Tibial nerve (tissue), 4 donors: ENCODE data around the gene LSM5. TPM values are rescaled to one million over a fixed set of nuclear protein-coding genes. Genes with fewer than 3 reads are reported as not detected.

Experiments used
- DNase-seq, 2 donors: peaks; one replicate each; pipeline ENCODE4 v3.0.0-alpha.2; 2019; ENCODE audit warnings: low spot score in 2 of 2
- H3K27ac ChIP-seq, 4 donors: fragments of 200-600 bp; sonication (generic) in 3 of 4; one replicate each; pipeline ENCODE4 v1.5.1; 2017 to 2019; ENCODE audit warnings: mild to moderate bottlenecking in 1 of 4
- H3K27me3 ChIP-seq, 2 donors: fragments of 200-600 bp; sonication (generic) in 1 of 2; one replicate each; pipeline versions ENCODE4 v1.5.1 to v1.6.0; 2017 to 2019
- H3K36me3 ChIP-seq, 3 donors: fragments of 200-600 bp; sonication (generic); one replicate each; pipeline ENCODE4 v1.5.1; 2018 to 2019
- H3K4me1 ChIP-seq, 4 donors: fragments of 200-600 bp; sonication (generic) in 3 of 4; one replicate each; pipeline ENCODE4 v1.5.1; 2017 to 2019
- H3K4me3 ChIP-seq, 4 donors: fragments of 200-600 bp; sonication (generic) in 3 of 4; one replicate each; pipeline ENCODE4 v1.5.1; 2017 to 2019; ENCODE audit warnings: mild to moderate bottlenecking in 1 of 4, moderate library complexity in 1 of 4
- H3K9me3 ChIP-seq, 4 donors: fragments of 200-600 bp; sonication (generic) in 3 of 4; one replicate each; pipeline ENCODE4 v1.5.1; 2017 to 2019
- EP300 ChIP-seq, 2 donors: sonication (generic); formaldehyde crosslinking; IDR thresholded peaks; one replicate each; pipeline ENCODE4 v1.6.1; 2017; ENCODE audit warnings: antibody characterized with exemption in 2 of 2, mild to moderate bottlenecking in 1 of 2
- POLR2A ChIP-seq, 2 donors: fragments of 450-650 bp; IDR thresholded peaks; one replicate each; pipeline ENCODE4 v1.6.1; 2017; ENCODE audit warnings: antibody characterized with exemption in 2 of 2, mild to moderate bottlenecking in 2 of 2, moderate library complexity in 2 of 2
- WGBS, 2 donors: methylation state at CpG; one replicate each; pipeline ENCODE4 v1.1.5; 2018; 5-methylcytosine and 5-hydroxymethylcytosine counted together
- total RNA-seq, 4 donors: library from RNA; depleted of rRNA; stranded (reverse); fragments of >200 nt; gene quantifications; one replicate each; pipeline ENCODE4 v1.1.0, GENCODE V29; 2016
- TF ChIP-seq, protein P1 (sequence below), 5 experiments: fragments of 200-600 bp in 3 of 5; fragments of 450-650 bp in 2 of 5; sonication (generic) in 3 of 5; IDR thresholded peaks; one replicate each; pipeline ENCODE4 v1.5.1; 2016 to 2019; ENCODE audit warnings: antibody characterized with exemption in 5 of 5, mild to moderate bottlenecking in 3 of 5, moderate library complexity in 2 of 5

Gene LSM5
- total RNA-seq, 4 donors from 2014 or later = 9.9 to 32.8 (median 15.7) TPM

DNA sequence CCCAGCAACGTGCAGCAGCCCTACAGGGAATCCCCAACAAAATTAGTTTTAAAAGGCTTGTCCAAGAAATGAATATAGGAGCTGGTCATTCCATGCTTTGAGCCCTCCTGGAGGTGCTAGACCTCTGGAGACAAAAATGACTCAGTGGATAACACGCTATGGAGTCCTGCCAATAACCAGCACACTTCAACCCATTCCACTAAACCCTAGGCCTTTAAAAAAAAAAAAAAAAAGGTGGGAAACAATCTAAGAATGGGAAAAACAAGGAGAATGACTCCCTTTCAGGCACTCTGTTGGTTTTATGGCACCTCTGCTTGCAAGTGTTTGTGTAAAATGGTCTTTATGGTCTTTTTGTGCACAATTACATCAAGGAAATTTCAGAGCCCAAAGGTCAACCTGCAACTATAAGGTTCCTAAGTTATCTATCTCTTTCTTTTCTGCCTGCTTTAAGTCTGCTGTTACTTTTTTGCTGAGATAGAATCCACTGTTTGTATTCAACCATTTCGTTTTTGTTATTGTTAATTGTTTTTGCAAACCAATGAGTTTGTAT, 26.4 kb upstream of the LSM5 start:
- no peak for DNase-seq
- Histone ChIP-seq H3K9me3 (peaks cover 0 to 10% (median 0%) of the 10 kb centered on the region in 4 donors), H3K27ac (no peak overlapping the region), H3K27me3 (no peaks in the 10 kb centered on the region), H3K36me3 (peaks cover 0 to 11% (median 0%) of the 10 kb centered on the region in 3 donors), H3K4me1 (peaks cover 0 to 25% (median 8%) of the 10 kb centered on the region in 4 donors), H3K4me3 (no peak overlapping the region)
- TF ChIP-seq, protein P1, sequence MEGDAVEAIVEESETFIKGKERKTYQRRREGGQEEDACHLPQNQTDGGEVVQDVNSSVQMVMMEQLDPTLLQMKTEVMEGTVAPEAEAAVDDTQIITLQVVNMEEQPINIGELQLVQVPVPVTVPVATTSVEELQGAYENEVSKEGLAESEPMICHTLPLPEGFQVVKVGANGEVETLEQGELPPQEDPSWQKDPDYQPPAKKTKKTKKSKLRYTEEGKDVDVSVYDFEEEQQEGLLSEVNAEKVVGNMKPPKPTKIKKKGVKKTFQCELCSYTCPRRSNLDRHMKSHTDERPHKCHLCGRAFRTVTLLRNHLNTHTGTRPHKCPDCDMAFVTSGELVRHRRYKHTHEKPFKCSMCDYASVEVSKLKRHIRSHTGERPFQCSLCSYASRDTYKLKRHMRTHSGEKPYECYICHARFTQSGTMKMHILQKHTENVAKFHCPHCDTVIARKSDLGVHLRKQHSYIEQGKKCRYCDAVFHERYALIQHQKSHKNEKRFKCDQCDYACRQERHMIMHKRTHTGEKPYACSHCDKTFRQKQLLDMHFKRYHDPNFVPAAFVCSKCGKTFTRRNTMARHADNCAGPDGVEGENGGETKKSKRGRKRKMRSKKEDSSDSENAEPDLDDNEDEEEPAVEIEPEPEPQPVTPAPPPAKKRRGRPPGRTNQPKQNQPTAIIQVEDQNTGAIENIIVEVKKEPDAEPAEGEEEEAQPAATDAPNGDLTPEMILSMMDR (IDR thresholded peaks at IDR 0.05) = no peak
- no peak for TF ChIP-seq POLR2A (IDR thresholded peaks at IDR 0.05)
- 58 to 63% methylated on average over 3 of the region's 3 CpGs for WGBS, 2 donors

DNA sequence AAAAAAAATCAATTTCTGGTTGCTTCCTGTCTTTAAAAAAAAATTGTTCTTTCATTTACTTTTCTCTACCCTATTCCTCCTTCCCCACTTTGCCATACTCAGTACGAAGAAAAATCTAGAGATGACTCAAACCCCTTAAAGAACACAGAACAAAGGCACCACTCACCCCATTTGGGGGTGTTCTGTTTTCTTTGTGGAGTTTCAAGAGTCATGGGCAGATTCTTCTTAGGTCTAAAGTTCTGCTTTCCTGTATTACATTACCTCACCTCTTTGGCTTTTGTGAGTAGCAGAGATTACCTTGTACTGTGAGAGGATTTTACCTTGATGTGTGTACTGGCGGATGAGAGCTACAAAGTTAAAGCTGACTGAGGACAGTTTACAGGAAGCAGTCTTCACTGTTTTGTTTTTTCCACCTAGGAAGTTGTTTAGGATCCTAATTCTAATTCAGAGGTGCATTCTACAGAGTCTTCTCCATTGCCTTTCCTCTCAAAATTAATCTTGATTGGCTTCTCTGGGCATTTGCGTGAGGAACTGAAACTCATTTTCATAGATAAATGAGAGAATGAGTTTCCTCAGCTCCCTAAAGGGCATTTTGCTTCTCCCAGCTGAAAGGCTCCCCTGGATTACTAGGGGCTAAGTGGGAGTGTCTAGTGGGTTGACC, 25.8 kb upstream of the LSM5 start:
- Histone ChIP-seq H3K4me3 (no peak overlapping the region), H3K27ac (no peak overlapping the region), H3K36me3 (peaks cover 0 to 8% (median 0%) of the 10 kb centered on the region in 3 donors), H3K27me3 (no peaks in the 10 kb centered on the region), H3K9me3 (peaks cover 0 to 10% (median 0%) of the 10 kb centered on the region in 4 donors), H3K4me1 (peaks cover 0 to 29% (median 8%) of the 10 kb centered on the region in 4 donors)
- WGBS, 2 donors = 78 to 81% methylated on average over 3 of the region's 3 CpGs
- DNase-seq = no peak
- no peak for TF ChIP-seq EP300 (IDR thresholded peaks at IDR 0.05)
- TF ChIP-seq, protein P1 (IDR thresholded peaks at IDR 0.05) = no peak

DNA sequence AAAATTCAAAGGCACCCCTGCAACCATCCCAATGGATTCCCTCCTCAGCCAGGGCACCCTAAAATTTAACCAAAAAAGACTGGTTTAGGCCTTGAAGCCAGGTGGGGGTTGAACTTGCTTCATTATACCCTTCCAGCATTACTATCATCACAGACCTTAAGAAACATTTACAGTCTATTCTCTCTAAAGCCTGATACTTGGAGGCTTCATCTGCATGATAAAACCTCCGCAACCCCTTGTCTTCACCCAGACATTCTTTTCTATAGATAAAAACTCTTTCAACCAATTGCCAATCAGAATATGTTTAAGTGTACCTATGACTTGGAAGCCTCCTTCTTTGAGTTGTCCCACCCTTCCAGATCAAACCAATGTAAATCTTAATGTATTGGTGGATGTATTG, 23.0 kb upstream of the LSM5 start:
- Histone ChIP-seq H3K36me3 (peaks cover 0 to 8% (median 0%) of the 10 kb centered on the region in 3 donors), H3K4me1 (peaks cover 0 to 37% (median 8%) of the 10 kb centered on the region in 4 donors), H3K27me3 (no peaks in the 10 kb centered on the region), H3K9me3 (no peaks in the 10 kb centered on the region), H3K27ac (no peak overlapping the region), H3K4me3 (no peak overlapping the region)
- TF ChIP-seq EP300 (IDR thresholded peaks at IDR 0.05) = no peak
- TF ChIP-seq, protein P1 (IDR thresholded peaks at IDR 0.05) = no peak
- TF ChIP-seq POLR2A (IDR thresholded peaks at IDR 0.05) = no peak
- WGBS, 2 donors = 87 to 100% methylated on average over 1 of the region's 1 CpG
- DNase-seq = no peak

DNA sequence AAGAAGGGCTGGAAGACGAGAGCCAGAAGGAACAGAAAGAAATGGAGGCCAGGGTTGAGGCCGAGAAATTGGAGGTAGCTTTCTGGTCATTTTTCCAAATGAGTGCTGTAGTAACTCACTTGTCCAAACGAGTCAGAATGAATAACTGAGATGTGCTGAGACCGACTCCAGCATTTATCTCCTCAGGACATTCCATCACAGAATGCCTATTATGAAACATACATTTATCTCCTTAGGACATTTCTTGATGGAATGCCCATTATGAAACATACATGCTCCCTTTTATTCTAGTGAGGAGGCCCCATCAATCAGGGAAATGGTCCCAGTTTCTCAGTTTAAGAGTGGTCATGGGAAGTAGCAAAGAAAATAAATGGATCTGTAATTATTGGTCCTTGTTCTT, 21.6 kb upstream of the LSM5 start:
- WGBS, 2 donors = 89 to 90% methylated on average over 4 of the region's 4 CpGs

DNA sequence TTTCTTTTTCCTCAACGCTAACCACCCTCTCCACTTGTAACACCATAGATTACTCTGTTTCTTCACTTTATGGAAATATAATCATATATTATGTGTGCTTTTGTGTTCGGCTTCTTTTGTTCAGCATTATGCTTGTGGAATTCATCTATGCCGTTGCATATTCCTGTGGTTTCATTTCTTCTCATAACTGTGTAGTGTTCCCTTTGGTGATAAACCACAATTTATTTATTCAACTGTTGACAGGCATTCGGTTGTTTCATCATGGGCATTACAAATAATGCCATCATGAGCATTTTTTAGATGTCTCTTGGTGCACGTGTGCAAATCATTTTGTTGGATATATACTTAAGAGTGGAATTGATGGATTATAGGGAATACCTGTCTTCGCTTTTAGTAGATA, 17.2 kb upstream of the LSM5 start:
- no peak overlapping the region for H3K4me3 ChIP-seq
- DNase-seq = no peak
- 86 to 90% methylated on average over 6 of the region's 6 CpGs for WGBS, 2 donors
- TF ChIP-seq POLR2A (IDR thresholded peaks at IDR 0.05) (no peak), EP300 (IDR thresholded peaks at IDR 0.05) (no peak)
- TF ChIP-seq, protein P1 (IDR thresholded peaks at IDR 0.05) = no peak
- H3K27me3 ChIP-seq = no peaks in the 10 kb centered on the region
- no peaks in the 10 kb centered on the region for H3K9me3 ChIP-seq
- no peaks in the 10 kb centered on the region for H3K36me3 ChIP-seq
- no peak overlapping the region for H3K27ac ChIP-seq
- H3K4me1 ChIP-seq = peaks cover 0 to 56% (median 3%) of the 10 kb centered on the region in 4 donors

More for the DNA sequence above, 21.6 kb upstream of the LSM5 start:
- no peak overlapping the region for H3K4me3 ChIP-seq
- H3K36me3 ChIP-seq = peaks cover 0 to 4% (median 0%) of the 10 kb centered on the region in 3 donors
- H3K4me1 ChIP-seq = peaks cover 0 to 48% (median 8%) of the 10 kb centered on the region in 4 donors
- no peaks in the 10 kb centered on the region for H3K9me3 ChIP-seq
- no peak for DNase-seq
- TF ChIP-seq EP300 (IDR thresholded peaks at IDR 0.05) = no peak
- TF ChIP-seq, protein P1 (IDR thresholded peaks at IDR 0.05) = no peak
- TF ChIP-seq POLR2A (IDR thresholded peaks at IDR 0.05) = no peak
- H3K27ac ChIP-seq = no peak overlapping the region
- no peaks in the 10 kb centered on the region for H3K27me3 ChIP-seq
